Esophagus squamous epithelium (tissue), 4 donors: ENCODE measurements around the gene PAK3.

Experiments
- CTCF ChIP-seq, 6 experiments: fragments of 450-650 bp in 4 of 6; fragments of 200-600 bp in 2 of 6; sonication (generic) in 2 of 6; IDR thresholded peaks; one replicate each; pipeline ENCODE4 v1.5.1; 2016 to 2019; ENCODE audit warnings: antibody characterized with exemption in 6 of 6, mild to moderate bottlenecking in 4 of 6, moderate library complexity in 4 of 6
- POLR2A ChIP-seq, 4 donors: fragments of 450-650 bp; IDR thresholded peaks; one replicate each; pipeline ENCODE4 v1.6.1; 2017; ENCODE audit warnings: antibody characterized with exemption in 4 of 4, mild to moderate bottlenecking in 4 of 4, moderate library complexity in 3 of 4

GRCh38 chrX:111071542-111072277, 24.3 kb upstream of the PAK3 start:
- TF ChIP-seq POLR2A (IDR thresholded peaks at IDR 0.05), result no peak
- no peak for TF ChIP-seq CTCF (IDR thresholded peaks at IDR 0.05)
